Kasumi-1 (cell line): ENCODE measurements around the gene TKTL1.
"Not testable (repeated sequence)": the region's sequence is repeated elsewhere in the genome, so short reads cannot be mapped to it uniquely, and the experiment has no call there.

Experiments used
- DNase-seq, 2 experiments: peaks; one replicate each; lab custom pipeline; 2025; lab: John Stamatoyannopoulos, UW

The TKTL1 gene

DNA sequence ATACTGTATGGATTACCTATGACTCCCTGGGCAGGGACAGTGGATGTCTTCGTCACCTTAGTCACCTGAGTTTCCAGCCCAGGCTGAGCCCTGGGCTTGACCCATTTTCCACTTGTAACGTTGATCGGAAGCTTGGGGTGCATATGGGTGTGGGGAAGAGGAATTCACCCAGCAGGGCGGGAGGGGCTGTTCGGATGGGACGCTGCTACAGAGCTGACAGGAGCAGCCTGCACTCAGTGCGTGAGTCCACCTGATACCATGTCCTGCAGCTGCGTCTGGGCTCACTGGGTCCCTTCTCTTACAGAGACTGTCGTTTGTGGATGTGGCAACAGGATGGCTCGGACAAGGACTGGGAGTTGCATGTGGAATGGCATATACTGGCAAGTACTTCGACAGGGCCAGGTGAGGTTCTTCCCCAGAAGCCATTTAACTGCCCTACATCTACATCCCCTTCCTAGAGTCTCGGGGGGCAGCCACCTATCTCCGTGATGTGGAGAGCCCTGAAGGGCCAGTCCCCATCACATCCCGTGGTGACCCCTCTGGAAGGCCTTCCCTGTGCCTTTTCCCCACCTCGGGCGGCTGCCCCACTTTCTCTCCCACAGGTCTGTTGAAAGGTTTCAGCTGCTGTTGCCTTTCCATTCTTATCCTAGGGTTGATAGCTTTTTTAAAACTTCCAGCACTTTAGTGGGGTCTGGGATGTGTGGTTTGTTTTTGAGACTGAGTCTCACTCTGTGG lies 13.6 kb downstream of the TKTL1 start:
- DNase-seq = no peak

GRCh38 chrX:154310616-154311536 lies 15.3 kb downstream of the TKTL1 start:
- no peak for DNase-seq

- no peak for DNase-seq
Observed at GRCh38 chrX:154312116-154312515, 16.5 kb downstream of the TKTL1 start.

GRCh38 chrX:154313147-154313546 lies 17.6 kb downstream of the TKTL1 start:
- no peak for DNase-seq

GRCh38 chrX:154315416-154315815 lies 19.8 kb downstream of the TKTL1 start:
- no peak for DNase-seq

DNA sequence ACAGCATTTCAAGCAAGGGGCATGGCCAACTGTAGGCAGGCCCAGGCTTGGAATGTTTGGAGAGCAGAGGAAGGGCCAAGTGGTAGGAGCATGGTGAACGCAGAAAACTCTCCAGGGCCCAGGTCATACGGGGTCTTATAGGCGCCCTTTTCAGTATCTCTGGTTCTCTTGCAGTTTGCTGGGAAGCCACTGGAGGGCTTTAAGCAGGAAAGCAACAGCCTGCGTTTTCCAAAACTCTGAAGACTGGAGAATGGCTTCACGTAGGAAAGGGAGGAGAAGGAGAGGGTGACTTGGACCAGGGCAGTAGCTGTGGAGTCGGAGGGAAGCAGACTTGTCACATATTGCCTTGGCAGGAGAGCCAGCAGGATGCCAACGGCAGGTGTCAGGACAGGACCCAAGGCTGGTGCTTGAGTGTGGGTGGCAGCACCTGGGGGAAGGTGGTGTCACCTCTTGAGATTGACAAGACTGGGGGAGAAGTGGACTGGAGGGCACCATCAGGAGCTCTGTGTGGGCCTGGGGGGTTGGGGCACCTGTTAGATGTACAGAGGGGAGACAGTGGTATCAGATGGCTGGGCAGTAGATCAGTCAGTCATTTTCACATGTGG lies 21.9 kb downstream of the TKTL1 start:
- peak; percentile 19 to 55 for DNase-seq

DNA sequence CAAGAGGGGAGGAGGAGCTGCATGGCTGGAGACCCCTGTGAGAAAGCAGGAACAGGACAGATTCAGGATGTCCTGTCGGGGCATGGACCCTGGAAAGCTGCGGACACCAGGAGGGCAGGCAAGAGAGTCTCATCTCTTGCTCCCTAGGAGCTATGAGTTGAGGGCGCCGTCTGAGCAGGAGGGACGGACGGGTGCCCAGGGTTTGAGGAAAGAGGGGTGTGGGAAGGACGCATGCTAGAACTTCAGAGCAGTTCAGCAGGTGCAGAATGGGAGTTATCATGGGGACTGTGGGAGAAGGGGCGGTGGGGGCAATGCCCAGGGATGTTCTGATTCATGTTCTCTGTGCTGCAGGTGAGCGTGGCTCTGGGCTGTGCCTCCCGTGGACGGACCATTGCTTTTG lies 24.8 kb downstream of the TKTL1 start:
- no peak for DNase-seq

- no peak for DNase-seq
Observed at GRCh38 chrX:154321152-154321551, 25.6 kb downstream of the TKTL1 start.

GRCh38 chrX:154321594-154321993 lies 26.0 kb downstream of the TKTL1 start:
- DNase-seq = no peak

GRCh38 chrX:154322890-154323289 lies 27.3 kb downstream of the TKTL1 start:
- DNase-seq = no peak

DNA sequence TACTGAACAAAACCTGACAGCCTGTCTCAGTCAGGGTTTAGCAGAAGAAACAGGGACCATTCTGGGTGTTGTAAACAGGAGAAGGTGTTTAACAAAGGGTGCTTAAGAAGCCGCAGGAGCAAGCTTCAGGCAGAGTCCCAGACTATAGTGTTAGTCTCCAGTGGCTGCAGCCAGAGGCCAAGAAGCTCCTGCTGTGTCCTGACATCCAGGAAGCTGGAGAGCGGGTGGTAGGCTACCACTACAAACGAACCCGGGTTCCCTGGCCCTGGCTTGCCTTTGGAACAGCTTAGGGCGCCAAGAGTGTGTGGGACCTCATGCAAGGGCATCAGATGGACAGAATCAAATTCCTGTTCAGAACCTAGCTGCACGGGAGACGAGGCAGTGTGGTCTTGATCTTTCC lies 27.9 kb downstream of the TKTL1 start:
- DNase-seq = no peak

DNA sequence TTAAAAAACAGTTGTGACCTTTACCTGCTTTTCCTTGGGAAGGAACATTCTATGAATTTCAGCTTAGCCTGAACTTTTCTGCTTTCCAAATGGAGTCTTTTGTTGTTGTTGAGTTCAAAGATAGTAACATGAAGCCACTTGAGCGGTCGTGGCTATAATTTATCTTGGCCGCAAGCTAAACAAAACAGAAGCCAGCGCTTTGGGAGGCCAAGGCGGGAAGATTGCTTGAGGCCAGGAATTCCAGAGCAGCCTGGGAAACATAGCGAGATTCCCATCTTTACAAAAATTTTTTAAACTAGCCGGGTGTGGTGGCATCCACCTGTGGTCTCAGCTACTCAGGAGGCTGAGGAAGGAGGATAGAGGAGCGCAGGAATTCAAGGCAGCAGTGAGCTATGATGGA lies 29.9 kb downstream of the TKTL1 start:
- DNase-seq = no peak

DNA sequence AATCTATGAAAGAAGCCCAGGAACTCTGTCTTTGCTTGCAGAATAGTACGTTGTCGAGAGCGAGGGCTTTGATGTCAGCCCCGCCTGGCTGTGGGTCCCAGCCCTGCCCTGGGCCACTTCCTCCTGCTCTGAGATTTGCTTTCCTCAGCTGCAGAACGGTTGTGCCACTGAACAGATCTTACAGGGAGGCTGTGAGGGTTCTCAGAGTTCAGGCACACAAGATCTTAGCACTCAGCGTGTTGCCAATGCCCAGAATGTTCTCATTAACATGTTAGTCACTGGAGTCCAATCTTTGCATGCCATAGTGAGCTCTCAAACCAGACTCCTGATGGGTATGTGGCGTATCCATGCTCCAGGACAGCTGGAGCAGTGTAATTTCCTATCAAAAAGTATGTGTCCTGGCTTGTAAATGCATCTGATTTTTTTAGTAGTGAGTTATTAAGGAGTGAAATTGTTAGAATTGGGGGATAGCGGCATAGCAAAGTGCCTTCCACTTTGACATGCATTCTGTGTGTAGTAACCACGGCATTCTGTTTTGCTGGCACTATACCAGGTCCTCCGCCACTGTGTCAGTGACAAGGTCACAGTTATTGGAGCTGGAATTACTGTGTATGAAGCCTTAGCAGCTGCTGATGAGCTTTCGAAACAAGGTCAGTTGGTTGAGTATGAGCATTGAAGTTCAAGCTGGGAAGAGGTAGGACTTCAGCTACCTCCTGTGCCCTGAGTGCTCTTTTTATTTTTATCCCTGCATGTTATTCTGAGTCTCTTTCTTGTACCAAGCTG lies 31.6 kb downstream of the TKTL1 start:
- DNase-seq = peak in 1 of 2 experiments; percentile 1

DNA sequence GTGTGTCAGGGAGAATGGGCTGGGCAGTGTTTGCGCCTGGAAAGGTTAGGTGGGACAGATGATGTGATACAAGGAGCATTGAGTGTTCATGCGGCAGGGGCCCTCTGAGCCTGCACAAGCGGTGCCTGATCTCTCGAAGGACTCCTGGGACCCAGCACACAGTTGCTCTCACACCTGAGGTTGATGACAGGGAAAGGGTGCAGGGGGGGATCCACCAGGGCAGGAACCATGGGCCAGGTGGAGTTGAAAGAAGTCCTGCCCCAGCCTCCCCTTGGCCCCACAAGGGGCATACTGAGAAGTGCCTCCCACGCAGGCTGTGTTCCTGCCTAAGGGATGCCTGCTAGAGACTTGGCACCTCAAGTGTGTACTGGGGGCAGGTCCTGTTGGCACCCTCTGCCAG lies 33.1 kb downstream of the TKTL1 start:
- no peak for DNase-seq

GRCh38 chrX:154329294-154329693 lies 33.7 kb downstream of the TKTL1 start:
- DNase-seq = no peak

DNA sequence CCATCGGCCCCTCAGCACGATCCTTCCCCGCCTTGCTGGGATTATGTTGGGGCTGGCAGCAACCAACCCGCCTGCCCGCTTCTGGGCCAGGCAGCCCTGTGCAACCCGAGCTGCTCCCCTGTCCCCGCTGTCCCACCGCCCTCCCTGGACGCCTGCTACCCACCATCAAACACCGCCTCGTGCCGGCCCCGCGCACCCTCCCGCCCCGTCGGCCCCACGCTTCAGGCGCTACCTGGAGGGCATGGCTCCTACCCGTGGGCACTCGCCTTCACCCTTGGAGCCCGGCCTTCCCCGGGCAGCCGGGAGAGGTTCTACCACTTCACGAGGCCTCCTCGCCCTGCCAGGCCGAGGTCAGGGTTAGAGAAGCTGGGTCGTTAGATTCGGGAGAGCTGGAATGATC lies 37.0 kb downstream of the TKTL1 start:
- DNase-seq = no peak

DNA sequence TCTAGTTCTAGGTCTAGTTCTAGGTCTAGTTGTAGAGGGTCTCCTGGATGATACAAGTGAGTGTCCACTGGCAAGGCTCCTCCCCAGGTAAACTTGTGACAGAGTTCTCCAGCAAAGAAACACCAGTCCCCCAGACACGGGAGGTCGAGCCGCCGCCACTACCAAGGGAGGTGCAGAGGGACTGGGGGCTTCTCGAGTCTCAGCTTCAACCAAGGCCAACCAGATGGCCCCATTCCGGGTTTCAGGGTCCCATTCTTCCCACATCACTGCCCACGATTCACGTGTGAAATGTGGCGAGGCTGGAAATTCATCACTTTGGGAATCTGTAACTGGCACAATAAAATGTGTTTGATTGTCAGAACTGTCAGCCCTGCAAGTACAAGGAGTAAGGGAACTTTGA lies 37.5 kb downstream of the TKTL1 start:
- DNase-seq = no peak

GRCh38 chrX:154333837-154334271 lies 38.3 kb downstream of the TKTL1 start:
- DNase-seq = peak in 1 of 2 experiments; percentile 0

GRCh38 chrX:154334496-154334895 lies 38.9 kb downstream of the TKTL1 start:
- no peak for DNase-seq

DNA sequence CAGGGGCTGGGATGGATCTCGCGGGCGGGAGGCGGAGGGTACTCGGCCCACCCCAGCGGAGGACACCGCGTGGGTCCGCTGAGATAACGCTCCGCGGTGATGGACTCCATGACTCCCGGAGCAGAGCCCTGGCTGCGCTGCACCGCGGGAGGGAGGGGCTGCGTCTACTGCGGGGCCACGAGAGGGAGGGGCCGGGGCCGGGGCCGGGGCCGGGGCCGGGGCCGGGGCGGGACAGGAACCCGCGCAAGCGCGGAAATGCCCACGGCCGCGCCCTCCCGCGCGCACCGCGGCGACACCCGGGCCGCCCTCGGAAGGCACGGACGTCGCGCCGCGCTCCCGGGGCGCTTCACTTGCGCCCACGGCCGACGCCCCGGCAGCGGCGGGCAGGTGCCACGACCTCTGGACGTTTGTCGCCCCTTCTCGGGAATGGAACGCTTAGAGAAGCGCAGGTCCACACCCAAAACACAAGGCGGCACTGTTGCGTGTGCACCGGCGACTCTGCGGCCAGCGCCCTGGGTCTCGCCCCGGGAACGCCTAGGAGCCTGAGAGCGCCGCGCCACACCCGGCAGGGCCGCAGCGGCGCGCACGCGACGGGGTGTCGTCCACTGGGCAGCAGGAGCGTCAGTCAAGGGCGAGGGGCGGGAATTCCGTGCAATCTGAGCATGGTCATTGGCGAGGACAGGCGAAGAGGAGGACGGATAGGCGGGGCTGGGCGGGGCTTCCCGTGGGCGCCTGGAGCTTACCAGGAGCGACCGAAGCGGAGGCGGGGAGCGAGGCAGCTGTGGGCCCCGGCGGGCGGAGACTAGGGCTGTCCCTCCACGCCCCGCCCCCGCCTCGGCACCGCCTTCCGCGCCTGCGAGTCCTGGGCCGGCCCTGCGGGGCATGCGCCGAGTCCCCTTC lies 46.1 kb downstream of the TKTL1 start:
- DNase-seq = not testable (repeated sequence)

- not testable (repeated sequence) for DNase-seq
Observed at GRCh38 chrX:154343063-154343462, 47.5 kb downstream of the TKTL1 start.
